ENCODE results near the gene ENOSF1. TPM values are rescaled to one million over a fixed set of nuclear protein-coding genes. Genes with fewer than 3 reads are reported as not detected.

Gene ENOSF1
- total and polyA plus RNA-seq, 10 of the 15 experiments (the other 5 are each of a cell fraction or from before 2014, with no cell fraction given): 12.5 to 43.3 (median 29.5) TPM

GRCh38 chr18:709771-710170 is 2.7 kb downstream of the ENOSF1 start:
- Histone ChIP-seq H3K27ac (ENCODE audit: control insufficient read depth, insufficient read depth) (no peak overlapping the region), H2AFZ (ENCODE audit: control insufficient read depth, low read depth, low read length) (no peak overlapping the region), H3K4me2 (ENCODE audit: control insufficient read depth, insufficient read depth) (no peak overlapping the region), H3K27me3 (replicated peaks in 1 of 2; ENCODE audit: control insufficient read depth in 2 of 2, insufficient read depth in 2 of 2, low read length in 1 of 2) (no peaks in the 10 kb centered on the region), H4K20me1 (ENCODE audit: control insufficient read depth, insufficient read depth) (no peaks in the 10 kb centered on the region), H3K9ac (ENCODE audit: control insufficient read depth, insufficient read depth, low read length) (no peak overlapping the region), H3K9me3 (replicated peaks; ENCODE audit: control insufficient read depth, insufficient read depth, low read length) (no peaks in the 10 kb centered on the region), H3K79me2 (ENCODE audit: control insufficient read depth, insufficient read depth, low read length) (peaks cover 17% of the 10 kb centered on the region), H3K36me3 (ENCODE audit: control insufficient read depth in 2 of 2, insufficient read depth in 2 of 2, low read length in 1 of 2) (no peaks in the 10 kb centered on the region), H3K4me3 (no peak overlapping the region), H3K4me1 (ENCODE audit: control insufficient read depth, insufficient read depth, low read length) (no peaks in the 10 kb centered on the region; the same call in 1 of the 2 replicates)
- TF ChIP-seq RCOR1 (conservative IDR thresholded peaks at IDR 0.05; ENCODE audit: low read depth, low read length) (no peak), SUPT20H (IDR thresholded peaks at IDR 0.05; ENCODE audit: borderline replicate concordance, control insufficient read depth, low read depth, low read length) (no peak), FOS (IDR thresholded peaks at IDR 0.05; ENCODE audit: borderline replicate concordance, extremely low read depth, insufficient read length) (no peak), POLR2A (IDR thresholded peaks at IDR 0.05; ENCODE audit: low read depth, low read length) (no peak), RBBP5 (conservative IDR thresholded peaks at IDR 0.05) (no peak), TCF7 (IDR thresholded peaks at IDR 0.05; ENCODE audit: borderline replicate concordance) (no peak), SREBF1 (IDR thresholded peaks at IDR 0.05; ENCODE audit: low read length) (no peak), CBX3 (IDR thresholded peaks at IDR 0.05; ENCODE audit: borderline replicate concordance, low read depth) (no peak), CHD2 (IDR thresholded peaks at IDR 0.05; ENCODE audit: borderline replicate concordance, low read depth, low read length) (no peak), SMAD1 (IDR thresholded peaks at IDR 0.05; ENCODE audit: low read depth, partially characterized antibody) (no peak), KDM1A (IDR thresholded peaks at IDR 0.05; ENCODE audit: borderline replicate concordance) (no peak)
- WGBS (ENCODE audit: insufficient coverage, insufficient replicate concordance, low lambda C conversion rate, missing lambda C conversion rate): 100% methylated on average over 1 of the region's 1 CpG
- no TSS peak for BruUV-seq (replicated peaks)
- RAD21 ChIA-PET (ENCODE audit: unreplicated experiment): no interaction called here
- CTCF ChIA-PET: interaction anchor here (0.7 to 2.3 kb wide), 5 partner anchors 10 to 130 kb away, joined by 3 to 14 read pairs (median 3); no protein-coding TSS in a partner anchor
- in situ Hi-C loops (cut with MboI) (no loop called here), intact Hi-C loops (cut with micrococcal nuclease; ENCODE audit: unreplicated experiment) (loop anchor here (10.0 kb wide), 1 partner anchor 85 kb away; no protein-coding TSS in a partner anchor)
- POLR2A ChIA-PET: no interaction called here
- DNase-seq (ENCODE audit: low read depth, low spot score) (no peak), ATAC-seq (no peak), FAIRE-seq (no peak)
- SMC1A ChIA-PET (ENCODE audit: uncharacterized antibody, unreplicated experiment): interaction anchor here (0.6 to 0.9 kb wide), 4 partner anchors 14 to 316 kb away, joined by 3 to 4 read pairs (median 3); no protein-coding TSS in a partner anchor

Measured in GM12878 (cell line).